Measurements from ENCODE around the gene ANKRD9.

ANKRD9 gene

GRCh38 chr14:102513899-102514772 lies 4.6 kb upstream of the ANKRD9 start:
- in situ Hi-C loops (cut with MboI; ENCODE audit: low sequenced_read_pairs): no loop called here

- in situ Hi-C loops (cut with MboI; ENCODE audit: low sequenced_read_pairs): no loop called here
Measured at GRCh38 chr14:102512793-102513300, 3.3 kb upstream of the ANKRD9 start.

- in situ Hi-C loops (cut with MboI; ENCODE audit: low sequenced_read_pairs): no loop called here
Measured at GRCh38 chr14:102511538-102511937, 2.0 kb upstream of the ANKRD9 start.

- in situ Hi-C loops (cut with MboI; ENCODE audit: low sequenced_read_pairs): no loop called here
Measured at GRCh38 chr14:102510616-102511520, 1.3 kb upstream of the ANKRD9 start.

- in situ Hi-C loops (cut with MboI; ENCODE audit: low sequenced_read_pairs): no loop called here
Measured at GRCh38 chr14:102508774-102509745, 516 bp downstream of the ANKRD9 start.

- in situ Hi-C loops (cut with MboI; ENCODE audit: low sequenced_read_pairs): no loop called here
Measured at GRCh38 chr14:102508410-102508773, 1.2 kb downstream of the ANKRD9 start.

- in situ Hi-C loops (cut with MboI; ENCODE audit: low sequenced_read_pairs): no loop called here
Measured at GRCh38 chr14:102507857-102508312, 1.7 kb downstream of the ANKRD9 start.

- in situ Hi-C loops (cut with MboI; ENCODE audit: low sequenced_read_pairs): no loop called here
Measured at GRCh38 chr14:102507081-102507856, 2.3 kb downstream of the ANKRD9 start.

GRCh38 chr14:102506626-102506925 lies 3.0 kb downstream of the ANKRD9 start:
- in situ Hi-C loops (cut with MboI; ENCODE audit: low sequenced_read_pairs): no loop called here

GRCh38 chr14:102505775-102506625 lies 3.6 kb downstream of the ANKRD9 start:
- in situ Hi-C loops (cut with MboI; ENCODE audit: low sequenced_read_pairs): no loop called here

GRCh38 chr14:102505000-102505619 lies 4.5 kb downstream of the ANKRD9 start:
- in situ Hi-C loops (cut with MboI; ENCODE audit: low sequenced_read_pairs): no loop called here

- in situ Hi-C loops (cut with MboI; ENCODE audit: low sequenced_read_pairs): no loop called here
Measured at GRCh38 chr14:102504328-102504999, 5.1 kb downstream of the ANKRD9 start.

GRCh38 chr14:102503641-102504327 lies 5.8 kb downstream of the ANKRD9 start:
- in situ Hi-C loops (cut with MboI; ENCODE audit: low sequenced_read_pairs): no loop called here

GRCh38 chr14:102502571-102502970 lies 7.0 kb downstream of the ANKRD9 start:
- in situ Hi-C loops (cut with MboI; ENCODE audit: low sequenced_read_pairs): no loop called here

- in situ Hi-C loops (cut with MboI; ENCODE audit: low sequenced_read_pairs): no loop called here
Measured at GRCh38 chr14:102501751-102502315, 7.7 kb downstream of the ANKRD9 start.

- in situ Hi-C loops (cut with MboI; ENCODE audit: low sequenced_read_pairs): no loop called here
Measured at GRCh38 chr14:102500713-102501112, 8.9 kb downstream of the ANKRD9 start.

- in situ Hi-C loops (cut with MboI; ENCODE audit: low sequenced_read_pairs): no loop called here
Measured at GRCh38 chr14:102500158-102500662, 9.4 kb downstream of the ANKRD9 start.
